ENCODE data around the gene FGG. TPM values are rescaled to one million over a fixed set of nuclear protein-coding genes. Genes with fewer than 3 reads are reported as not detected.
"Not testable (repeated sequence)": the region's sequence is repeated elsewhere in the genome, so short reads cannot be mapped to it uniquely, and the experiment has no call there.

The FGG gene
- total RNA-seq, 2 donors from 2014 or later = not detected

DNA sequence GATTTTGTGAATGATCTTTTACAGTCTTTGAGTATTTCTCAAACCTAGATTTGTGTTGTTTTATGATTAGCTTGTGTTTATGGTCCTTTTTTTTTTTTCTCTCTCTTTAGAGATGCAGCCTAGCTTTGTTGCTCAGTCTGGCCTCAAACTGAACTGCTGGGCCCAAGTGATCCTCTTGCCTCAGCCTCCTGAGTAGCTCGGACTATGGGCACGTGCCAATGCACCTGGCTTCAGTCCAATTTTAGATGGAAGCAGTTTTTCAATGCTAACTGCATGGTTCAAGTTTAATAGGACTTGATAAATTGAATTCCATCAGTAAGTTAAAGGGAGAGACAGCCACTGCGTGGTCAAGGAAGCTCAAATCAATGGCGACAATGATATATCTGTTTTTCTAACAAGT lies 3.8 kb upstream of the FGG start:
- DNase-seq = no peak
- intact Hi-C loops (cut with DNase I, micrococcal nuclease) = loop anchor here in 1 of 2 donors (5.0 kb wide), 1 partner anchor 64 kb away; the partner anchor contains the start of gene PLRG1
- no peak for ATAC-seq

DNA sequence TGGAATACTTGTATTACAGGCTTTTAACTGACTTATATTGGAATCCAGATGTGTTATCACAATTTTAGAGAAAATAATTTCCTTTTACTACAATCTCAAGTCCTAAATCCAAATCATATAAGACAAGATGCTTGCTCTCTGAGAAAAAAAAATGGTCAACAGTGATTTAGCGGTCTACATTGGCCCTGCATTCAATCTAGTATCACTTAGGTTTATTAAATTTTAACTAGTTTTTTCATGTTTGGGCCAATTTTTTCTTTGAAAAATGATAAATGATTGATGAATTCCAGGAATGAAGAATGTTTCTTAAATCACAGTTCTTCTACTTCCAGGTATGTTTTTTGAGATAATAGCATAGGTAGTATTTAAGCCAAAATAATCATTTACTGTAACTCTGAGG lies 2.8 kb upstream of the FGG start:
- intact Hi-C loops (cut with DNase I, micrococcal nuclease) = loop anchor here in 1 of 2 donors (5.0 kb wide), 1 partner anchor 63 kb away; the partner anchor contains the start of gene PLRG1
- ATAC-seq (no peak), DNase-seq (no peak)

DNA sequence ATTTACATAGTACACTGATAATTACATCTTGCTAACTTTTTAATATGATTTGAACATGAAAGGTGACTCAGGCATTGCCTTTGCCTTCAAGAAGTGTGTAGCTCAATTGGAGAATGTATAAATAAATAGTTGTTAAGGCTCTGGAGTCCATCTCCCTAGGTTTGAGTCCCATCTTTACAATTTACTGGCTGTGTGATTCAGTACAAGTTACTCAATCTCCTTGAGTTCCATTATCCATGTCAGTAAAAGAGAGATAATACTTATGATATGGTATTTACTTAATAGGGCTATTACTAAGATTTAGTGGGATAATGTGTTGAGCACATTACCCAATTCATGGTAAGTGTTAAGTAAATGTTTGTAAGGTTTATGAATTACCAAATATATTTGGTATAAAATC lies 1.9 kb upstream of the FGG start:
- ATAC-seq = no peak

DNA sequence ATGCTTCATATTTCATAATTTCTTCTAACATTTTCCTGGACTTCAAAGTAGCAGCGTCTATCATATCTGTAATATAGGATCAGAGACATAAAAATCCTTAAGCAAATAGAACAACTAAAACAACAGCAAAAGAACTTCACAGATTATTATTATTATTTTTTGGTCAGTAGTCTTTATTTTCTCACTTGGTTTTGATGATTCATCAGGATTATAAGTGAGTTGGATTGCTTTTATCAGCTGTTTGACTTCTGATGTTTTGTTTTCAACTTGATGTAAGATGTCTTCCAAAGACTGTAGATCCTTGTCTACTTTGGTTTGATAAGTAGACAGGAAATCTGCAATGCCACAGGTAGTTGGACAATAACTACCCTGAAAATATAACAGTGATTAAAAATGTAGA lies 623 bp downstream of the FGG start:
- DNase-seq (no peak), ATAC-seq (no peak)
- intact Hi-C loops (cut with DNase I, micrococcal nuclease) = no loop called here

More for the DNA sequence above, 1.9 kb upstream of the FGG start:
- intact Hi-C loops (cut with DNase I, micrococcal nuclease) = no loop called here
- DNase-seq = no peak

DNA sequence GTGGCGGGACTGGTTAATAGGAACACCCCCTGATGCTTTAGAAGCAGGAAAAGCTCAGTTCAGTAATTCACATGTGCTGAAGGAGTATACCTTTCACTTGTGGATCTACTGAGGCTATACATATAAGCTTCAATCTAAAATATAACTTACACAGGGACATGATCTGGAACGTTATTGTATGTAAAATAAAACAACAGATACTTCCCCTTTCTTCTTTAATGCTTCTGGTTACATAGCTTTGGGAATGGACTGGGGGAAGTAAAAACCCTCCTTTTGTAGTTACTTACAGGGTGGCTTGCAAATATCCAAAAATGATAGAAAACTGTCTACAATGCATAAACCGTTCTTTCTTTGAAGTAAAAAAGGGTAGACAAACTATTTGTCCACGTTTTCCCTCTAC lies 1.9 kb downstream of the FGG start:
- DNase-seq (no peak), ATAC-seq (no peak)
- intact Hi-C loops (cut with DNase I, micrococcal nuclease) = no loop called here

DNA sequence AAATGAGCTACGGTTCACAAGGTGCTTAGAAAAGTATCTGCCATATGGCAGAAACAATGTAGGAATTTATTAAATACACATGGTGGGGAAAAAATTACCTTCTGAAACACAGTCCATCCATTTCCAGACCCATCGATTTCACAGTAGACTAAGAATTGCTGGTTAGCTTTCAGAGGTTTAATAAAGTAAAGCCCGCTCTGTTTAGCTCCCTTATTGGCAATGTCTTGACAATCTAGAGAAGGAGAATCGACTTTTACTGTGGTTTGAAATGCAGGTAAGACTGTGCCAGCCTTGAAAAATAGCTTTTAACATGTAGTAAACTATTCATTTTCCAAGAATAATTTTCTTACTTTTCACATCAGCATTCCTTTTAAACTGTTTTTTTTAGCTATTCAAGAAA lies 2.9 kb downstream of the FGG start:
- ATAC-seq (no peak), DNase-seq (no peak)
- intact Hi-C loops (cut with DNase I, micrococcal nuclease) = no loop called here

DNA sequence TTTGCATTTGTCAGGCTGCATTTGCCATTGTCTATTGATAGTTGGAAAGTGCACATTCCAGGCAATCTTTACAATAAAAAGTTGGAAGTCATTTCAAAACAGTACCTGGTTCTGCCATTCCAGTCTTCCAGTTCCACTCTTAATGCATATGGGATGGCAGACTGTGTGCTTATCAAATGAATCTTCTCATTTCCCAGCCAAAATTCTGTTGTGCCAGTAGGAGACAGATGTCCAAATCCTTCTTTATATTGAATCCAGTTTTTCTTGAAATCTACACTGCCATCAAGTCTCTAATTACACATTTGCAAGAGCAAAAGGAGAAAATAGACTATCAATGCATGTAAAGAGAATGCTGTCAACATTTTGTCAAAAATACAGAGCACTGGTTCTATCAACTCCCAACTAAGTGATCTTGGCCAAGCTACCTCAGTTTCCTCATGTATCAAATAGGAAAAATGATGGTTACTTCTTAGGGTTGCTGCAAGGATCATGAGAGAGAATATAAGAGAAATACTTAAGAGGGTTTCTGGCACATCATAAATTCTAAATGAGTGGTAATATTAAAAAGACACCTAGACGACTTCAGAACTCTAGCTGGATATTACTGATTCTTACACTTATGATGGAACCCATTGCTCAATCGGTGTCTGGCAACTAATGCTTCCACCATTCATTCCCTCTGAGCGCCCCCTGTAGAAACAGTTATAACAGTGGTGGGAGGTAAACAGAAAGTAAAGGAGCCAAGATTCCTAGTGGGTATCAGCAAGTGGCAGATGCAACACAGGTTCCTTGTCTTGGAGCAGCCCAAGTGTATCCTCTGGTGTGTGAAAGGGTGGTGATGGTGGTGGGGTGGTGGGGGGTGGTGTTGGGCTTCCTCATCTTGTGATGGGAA lies 3.8 kb downstream of the FGG start:
- ATAC-seq = no peak
- intact Hi-C loops (cut with DNase I, micrococcal nuclease) = no loop called here
- DNase-seq = no peak

DNA sequence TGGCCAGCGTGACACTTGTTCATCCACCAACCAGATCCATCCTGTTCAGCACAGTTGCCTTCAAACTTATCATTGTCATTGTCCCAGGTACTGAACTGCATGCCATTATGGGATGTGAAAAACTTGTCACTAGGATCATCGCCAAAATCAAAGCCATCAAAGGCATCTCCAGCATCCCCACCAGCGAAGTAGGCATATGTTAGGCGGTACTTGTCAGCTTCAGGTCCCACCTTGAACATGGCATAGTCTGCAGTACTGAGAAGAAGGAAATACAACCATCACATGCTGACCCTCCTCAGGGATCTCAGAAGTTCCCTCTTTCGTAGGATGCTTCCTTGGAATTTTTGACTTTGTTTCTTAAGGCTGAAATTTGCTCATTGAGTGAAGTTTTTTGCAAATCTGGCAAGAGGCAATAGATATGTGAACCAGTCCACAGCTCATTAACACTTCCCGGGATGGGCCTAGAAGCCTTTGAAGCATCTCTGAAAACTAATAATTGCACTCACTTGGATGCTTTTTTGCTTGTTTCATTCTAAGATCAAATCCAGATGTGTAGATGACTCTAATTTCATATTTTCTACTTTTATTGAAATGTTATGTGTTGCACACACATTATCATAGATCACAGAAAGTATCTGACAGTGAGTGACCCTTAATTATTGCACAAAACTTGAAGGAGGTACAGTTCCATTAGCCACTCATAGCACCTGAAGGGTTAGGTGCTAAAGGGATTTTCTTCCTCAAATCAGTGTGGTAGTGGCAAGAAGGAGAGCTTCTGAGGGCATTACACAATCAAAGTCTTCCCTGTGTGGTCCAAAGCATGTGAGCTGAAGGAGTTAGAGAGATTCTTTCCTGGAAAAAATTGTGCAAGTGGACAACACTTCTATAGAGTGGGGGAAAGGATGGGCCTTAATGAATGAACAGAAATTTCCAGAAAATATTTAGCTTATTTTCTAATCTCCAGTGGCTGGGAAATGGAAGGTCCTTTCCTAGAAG lies 5.4 kb downstream of the FGG start:
- ATAC-seq = no peak

DNA sequence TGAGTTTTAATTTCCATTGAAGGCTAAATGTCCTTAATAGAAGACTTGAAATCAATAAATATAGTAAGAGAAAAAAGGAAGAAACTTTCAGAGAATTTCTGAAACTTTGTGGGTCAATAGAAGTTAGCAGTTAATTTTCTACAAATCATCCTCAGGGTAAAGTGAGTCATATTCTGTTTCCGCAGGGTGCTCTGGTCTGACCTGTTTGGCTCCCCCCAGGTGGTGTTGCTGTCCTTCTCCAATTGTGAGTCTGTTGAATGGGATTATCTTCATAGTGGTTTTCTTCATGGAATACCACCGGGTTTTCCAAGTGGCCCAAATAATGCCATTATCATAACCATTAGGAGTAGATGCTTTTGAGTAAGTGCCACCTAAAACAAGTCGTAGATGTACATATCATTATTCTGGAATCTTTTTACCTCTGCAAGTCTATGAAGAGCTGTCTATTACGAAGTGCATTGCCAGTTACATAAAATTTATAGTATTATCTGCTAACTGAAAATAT lies 7.7 kb downstream of the FGG start:
- intact Hi-C loops (cut with DNase I, micrococcal nuclease) = no loop called here
- no peak for ATAC-seq
- DNase-seq = no peak

More for the DNA sequence above, 5.4 kb downstream of the FGG start:
- no peak for DNase-seq
- intact Hi-C loops (cut with DNase I, micrococcal nuclease) = no loop called here

DNA sequence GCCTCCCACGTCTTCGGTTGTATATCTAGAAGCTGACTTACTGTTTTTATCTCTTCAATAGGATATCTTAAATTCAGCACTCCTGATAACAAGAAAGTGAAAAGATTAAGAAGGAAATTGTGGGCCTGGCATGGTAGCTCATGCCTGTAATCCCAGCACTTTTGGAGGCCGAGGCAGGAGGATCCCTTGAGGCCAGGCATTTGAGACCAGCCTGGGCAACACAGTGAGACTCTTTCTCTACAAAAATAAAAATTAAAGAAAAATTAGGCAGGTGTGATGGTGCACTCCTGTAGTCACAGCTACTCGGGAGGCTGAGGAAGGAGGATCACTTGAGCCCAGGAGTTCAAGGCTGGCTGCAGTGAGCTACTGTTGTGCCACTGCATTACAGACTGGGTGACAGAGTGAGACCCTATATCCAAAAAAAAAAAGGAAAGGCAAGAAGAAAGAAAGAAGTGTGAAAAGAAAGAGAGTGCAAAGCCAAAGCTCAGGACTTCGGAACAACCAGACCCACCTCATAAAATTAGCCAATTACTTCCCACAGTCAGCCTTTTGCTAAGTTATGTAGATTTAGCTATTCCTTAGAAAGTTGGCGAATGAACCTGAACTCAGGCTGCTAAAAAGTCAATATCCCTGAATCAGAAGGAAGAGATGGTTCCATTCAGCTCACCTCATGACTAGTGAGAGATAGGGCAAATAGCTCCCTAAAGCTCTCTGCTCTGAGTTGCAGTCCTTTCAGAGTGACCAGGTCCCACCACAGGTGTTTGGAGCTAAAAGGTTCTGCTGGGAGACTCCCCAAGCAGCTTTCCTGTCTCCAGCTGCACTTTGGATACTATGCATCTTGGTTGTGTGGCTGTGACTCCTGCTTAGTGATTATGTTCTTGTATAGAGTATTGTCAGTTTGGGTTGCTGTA lies 9.2 kb downstream of the FGG start:
- ATAC-seq = no peak
- intact Hi-C loops (cut with DNase I, micrococcal nuclease) = no loop called here

DNA sequence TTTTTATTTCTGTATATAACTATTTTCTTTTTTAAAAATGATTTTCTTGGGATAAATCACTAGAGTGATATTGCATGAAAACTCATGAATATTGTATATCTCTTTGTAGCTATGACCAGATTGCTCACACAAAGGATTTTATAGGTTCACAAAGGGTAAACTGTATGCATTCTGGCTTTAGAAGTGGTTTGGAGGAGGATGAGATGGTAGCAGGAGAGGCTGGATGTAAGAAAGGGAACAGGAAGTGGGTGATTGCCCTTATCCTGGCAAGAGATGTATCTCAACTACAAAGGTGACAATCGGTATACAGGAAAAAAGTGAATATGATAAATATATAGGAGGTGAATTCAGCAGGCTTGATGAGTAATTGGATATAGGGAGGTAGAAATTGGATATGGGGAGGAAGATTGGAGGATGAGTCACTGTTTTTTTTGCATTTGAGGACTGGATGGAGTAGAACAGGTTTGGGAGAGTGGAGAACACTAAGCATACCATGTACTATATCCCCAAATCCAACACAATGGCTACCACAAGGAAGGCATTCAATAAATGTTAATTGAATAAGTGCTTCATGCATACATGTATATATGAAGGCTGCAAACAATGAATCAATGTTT lies 9.9 kb downstream of the FGG start:
- no peak for ATAC-seq
- intact Hi-C loops (cut with DNase I, micrococcal nuclease) = no loop called here
- no peak for DNase-seq

More for the DNA sequence above, 9.2 kb downstream of the FGG start:
- no peak for DNase-seq

DNA sequence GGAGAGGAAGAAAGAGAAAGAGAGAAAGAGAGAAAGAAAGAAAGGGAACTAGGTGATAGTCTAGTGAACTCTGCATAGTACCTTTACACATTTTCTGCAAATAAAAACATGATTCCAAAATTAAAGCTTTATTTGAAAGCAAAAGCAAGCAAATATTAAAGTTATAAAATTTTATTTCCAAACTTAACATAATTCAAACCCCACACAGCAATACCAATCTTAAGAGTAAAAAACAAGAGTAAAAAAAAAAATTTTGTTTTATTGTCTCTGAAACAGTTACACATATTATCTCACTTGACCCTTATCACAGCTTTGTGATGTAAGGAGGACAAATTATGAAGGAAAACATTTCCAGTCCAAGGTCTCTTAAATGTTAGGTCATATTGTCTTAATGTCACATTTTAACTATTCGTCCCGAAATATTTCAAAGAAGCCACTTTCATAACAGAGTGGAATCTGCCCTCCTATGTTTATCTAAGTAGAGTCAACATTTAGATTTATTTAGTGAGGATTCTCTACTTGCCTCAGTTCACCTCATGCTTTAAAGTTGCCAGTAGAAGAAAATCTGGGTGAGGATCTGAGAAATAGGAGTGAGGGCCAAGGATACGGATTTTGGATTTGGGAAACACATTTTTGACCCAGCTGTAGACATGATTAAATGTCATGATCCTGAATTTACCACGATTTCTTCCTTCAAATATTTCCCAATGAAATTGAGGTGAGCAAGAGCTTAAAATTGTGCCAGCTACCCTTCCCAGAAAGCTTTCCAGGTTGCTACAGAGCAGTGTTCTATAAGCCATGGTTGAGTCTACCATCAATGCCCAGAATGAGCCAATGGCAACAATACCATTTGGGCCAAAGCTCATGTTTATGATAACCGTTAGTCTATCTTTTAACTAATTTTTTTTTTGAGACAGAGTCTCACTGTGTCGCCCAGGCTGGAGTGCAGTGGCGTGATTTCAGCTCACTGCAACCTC lies 14.4 kb downstream of the FGG start:
- intact Hi-C loops (cut with DNase I, micrococcal nuclease) = no loop called here

DNA sequence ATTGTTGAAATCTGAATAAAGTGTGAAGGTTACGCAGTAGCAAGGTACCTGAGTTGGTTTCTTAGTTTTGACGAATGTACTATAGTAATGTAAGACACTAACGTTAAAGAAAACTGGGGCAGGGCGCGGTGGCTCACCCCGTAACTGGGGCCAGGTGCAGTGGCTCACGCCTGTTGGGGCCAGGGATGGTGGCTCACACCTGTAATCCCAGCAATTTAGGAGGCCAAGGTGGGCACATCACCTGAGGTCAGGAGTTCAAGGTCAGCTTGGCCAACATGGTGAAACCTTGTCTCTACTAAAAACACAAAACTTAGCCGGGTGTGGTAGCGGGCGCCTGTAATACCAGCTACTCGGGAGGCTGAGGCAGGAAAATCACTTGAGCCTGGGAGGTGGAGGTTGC lies 15.2 kb downstream of the FGG start:
- DNase-seq; ATAC-seq; intact Hi-C loops (cut with DNase I, micrococcal nuclease): not testable (repeated sequence)

More for the DNA sequence above, 14.4 kb downstream of the FGG start:
- ATAC-seq (no peak), DNase-seq (no peak)

DNA sequence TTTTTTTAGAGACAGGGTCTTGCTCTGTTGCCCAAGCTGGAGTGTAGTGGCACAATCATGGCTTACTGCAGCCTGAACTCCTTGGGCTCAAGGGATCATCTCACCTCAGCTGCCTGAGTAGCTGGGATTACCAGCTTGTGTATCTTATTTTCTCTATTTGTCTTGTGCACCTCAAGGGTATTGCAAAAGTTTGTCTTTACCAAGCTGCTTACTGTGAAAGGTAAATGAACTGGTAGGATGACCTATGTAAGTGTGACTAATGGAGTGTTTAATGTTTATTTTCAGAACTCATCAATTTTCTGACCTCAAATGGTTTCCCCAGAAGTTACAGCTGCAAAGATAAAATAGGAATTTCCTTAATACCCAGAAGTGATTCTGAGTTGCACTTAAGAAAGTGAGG lies 16.6 kb downstream of the FGG start:
- DNase-seq (no peak), ATAC-seq (no peak)
- intact Hi-C loops (cut with DNase I, micrococcal nuclease) = no loop called here

DNA sequence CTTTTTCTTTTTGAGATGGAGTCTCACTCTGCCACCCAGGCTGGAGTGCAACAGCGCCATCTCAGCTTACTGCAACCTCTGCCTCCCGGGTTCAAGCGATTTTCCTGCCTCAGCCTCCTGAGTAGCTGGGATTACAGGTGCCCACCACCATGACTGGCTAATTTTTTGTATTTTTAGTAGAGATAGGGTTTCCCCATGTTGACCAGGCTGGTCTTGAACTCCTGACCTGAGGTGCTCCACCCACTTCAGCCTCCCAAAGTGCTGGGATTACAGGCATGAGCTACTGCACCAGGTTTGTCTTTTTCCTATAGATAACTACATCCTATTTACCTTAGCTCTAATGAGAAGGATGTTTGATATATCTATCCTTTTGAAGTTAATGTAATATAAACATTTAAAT lies 18.1 kb downstream of the FGG start:
- DNase-seq; intact Hi-C loops (cut with DNase I, micrococcal nuclease); ATAC-seq: not testable (repeated sequence)

DNA sequence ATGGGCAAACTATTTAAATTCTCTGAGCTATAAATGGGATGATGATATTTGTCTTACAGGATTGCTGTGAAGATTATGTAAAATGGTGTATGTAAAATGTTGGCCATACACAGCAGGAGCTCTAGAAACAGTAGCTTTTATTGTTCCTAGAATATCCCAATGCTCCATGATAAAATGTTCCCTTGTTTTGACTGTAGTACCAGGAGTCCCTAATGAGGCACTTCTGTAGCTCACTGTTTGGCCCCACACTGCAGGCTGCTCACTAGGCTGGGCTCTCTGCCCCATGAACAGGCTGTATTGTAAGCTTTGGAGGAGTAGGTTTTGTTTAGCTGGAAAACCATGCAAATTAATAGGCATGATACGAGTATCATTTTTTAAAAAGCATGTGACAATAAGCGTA lies 18.6 kb downstream of the FGG start:
- intact Hi-C loops (cut with DNase I, micrococcal nuclease) = no loop called here
- no peak for DNase-seq
- ATAC-seq = no peak

DNA sequence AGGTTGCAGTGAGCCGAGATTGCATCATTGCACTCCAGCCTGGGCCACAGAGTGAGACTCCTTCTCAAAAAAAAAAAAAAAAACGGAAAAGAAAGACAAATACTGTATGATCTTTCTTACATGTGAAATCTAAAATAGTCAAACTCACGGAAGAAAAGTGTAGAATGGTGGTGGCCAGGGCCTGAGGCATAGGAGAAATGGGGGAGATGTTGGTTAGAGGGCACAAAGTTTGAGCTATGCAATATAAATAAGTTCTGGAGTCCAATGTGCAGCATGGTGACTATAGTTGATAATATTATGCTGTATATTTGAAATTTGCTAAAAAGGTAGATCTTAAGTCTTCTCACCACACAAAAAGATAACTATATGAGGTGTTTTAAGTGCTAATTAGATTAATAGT lies 20.6 kb downstream of the FGG start:
- DNase-seq (no peak), ATAC-seq (no peak)
- intact Hi-C loops (cut with DNase I, micrococcal nuclease) = no loop called here
